ENCODE data around the gene NUP133.

DNA sequence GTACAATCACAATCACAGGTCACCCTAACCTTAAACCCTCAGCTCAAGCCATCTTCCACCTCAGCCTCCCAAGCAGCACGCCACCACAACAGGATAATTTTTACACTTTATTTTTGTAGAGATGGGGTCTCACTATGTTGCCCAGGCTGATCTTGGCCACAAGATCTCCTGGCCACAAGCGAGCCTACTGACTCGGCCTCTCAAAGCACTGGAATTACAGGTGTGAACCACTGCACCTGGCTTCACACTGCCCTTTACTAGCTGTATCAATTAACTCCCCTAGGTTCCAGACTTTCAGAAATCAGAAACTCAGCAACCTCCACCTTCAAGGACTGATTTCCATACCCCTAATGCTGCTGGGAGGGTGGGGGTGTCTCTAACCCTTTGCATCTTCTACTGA, 37.0 kb downstream of the NUP133 start:
- TF ChIP-seq, protein P1, sequence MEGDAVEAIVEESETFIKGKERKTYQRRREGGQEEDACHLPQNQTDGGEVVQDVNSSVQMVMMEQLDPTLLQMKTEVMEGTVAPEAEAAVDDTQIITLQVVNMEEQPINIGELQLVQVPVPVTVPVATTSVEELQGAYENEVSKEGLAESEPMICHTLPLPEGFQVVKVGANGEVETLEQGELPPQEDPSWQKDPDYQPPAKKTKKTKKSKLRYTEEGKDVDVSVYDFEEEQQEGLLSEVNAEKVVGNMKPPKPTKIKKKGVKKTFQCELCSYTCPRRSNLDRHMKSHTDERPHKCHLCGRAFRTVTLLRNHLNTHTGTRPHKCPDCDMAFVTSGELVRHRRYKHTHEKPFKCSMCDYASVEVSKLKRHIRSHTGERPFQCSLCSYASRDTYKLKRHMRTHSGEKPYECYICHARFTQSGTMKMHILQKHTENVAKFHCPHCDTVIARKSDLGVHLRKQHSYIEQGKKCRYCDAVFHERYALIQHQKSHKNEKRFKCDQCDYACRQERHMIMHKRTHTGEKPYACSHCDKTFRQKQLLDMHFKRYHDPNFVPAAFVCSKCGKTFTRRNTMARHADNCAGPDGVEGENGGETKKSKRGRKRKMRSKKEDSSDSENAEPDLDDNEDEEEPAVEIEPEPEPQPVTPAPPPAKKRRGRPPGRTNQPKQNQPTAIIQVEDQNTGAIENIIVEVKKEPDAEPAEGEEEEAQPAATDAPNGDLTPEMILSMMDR (IDR thresholded peaks at IDR 0.05 in 8 of 11, conservative IDR thresholded peaks at IDR 0.05 in 3 of 11), result no peak
- TF ChIP-seq POLR2A (IDR thresholded peaks at IDR 0.05) (no peak), POLR2AphosphoS5 (IDR thresholded peaks at IDR 0.05) (no peak)
